ENCODE measurements around the gene PLA2G2C.

- TF ChIP-seq CTCF (conservative IDR thresholded peaks at IDR 0.05 in 1 of 2, IDR thresholded peaks at IDR 0.05 in 1 of 2; ENCODE audit: extremely low read depth in 1 of 2, insufficient read depth in 1 of 2, low read depth in 1 of 2, low read length in 2 of 2) = no peak
- TF ChIP-seq EZH2 (IDR thresholded peaks at IDR 0.05; ENCODE audit: borderline replicate concordance, low read length) = no peak
Measured at GRCh38 chr1:20153000-20153418, 33.3 kb downstream of the PLA2G2C start.
